Liver (tissue), 3 donors: ENCODE data around the gene SLC17A7.

Source experiments
- GABPA ChIP-seq, 2 donors: IDR thresholded peaks in 1 of 2; conservative IDR thresholded peaks in 1 of 2; 2 replicates each; pipeline ENCODE4 v1.6.1; 2016; ENCODE audit warnings: antibody characterized with exemption in 2 of 2, mild to moderate bottlenecking in 1 of 2, moderate library complexity in 1 of 2
- TF ChIP-seq, protein P1 (sequence below): fragments of 150-350 bp; IDR thresholded peaks from 2 replicates; pipeline ENCODE4 v1.5.1; 2017; ENCODE audit warnings: improper control_type of control experiment, low read depth, low read length; ENCODE audit not compliant: missing input control
- donor health status: healthy.
- donor health status: healthy.

- TF ChIP-seq, protein P1, sequence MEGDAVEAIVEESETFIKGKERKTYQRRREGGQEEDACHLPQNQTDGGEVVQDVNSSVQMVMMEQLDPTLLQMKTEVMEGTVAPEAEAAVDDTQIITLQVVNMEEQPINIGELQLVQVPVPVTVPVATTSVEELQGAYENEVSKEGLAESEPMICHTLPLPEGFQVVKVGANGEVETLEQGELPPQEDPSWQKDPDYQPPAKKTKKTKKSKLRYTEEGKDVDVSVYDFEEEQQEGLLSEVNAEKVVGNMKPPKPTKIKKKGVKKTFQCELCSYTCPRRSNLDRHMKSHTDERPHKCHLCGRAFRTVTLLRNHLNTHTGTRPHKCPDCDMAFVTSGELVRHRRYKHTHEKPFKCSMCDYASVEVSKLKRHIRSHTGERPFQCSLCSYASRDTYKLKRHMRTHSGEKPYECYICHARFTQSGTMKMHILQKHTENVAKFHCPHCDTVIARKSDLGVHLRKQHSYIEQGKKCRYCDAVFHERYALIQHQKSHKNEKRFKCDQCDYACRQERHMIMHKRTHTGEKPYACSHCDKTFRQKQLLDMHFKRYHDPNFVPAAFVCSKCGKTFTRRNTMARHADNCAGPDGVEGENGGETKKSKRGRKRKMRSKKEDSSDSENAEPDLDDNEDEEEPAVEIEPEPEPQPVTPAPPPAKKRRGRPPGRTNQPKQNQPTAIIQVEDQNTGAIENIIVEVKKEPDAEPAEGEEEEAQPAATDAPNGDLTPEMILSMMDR: no peak
- no peak for TF ChIP-seq GABPA (IDR thresholded peaks at IDR 0.05 in 1 of 2, conservative IDR thresholded peaks at IDR 0.05 in 1 of 2)
These were observed 45.5 kb downstream of the SLC17A7 start for GRCh38 chr19:49395581-49396407.
